DND-41 (cell line): ENCODE measurements around the gene KLF5.

Experiments
- EZH2 ChIP-seq: IDR thresholded peaks from 3 replicates; pipeline ENCODE4 v1.6.1; 2012; ENCODE audit warnings: borderline replicate concordance, low read depth, mild to moderate bottlenecking, moderate library complexity, low read length, inconsistent platforms; ENCODE audit not compliant: severe bottlenecking
- TF ChIP-seq, protein P1 (sequence below): IDR thresholded peaks from 2 replicates; pipeline ENCODE4 v1.5.1; 2012; ENCODE audit warnings: borderline replicate concordance, low read length, moderate library complexity, mild to moderate bottlenecking; ENCODE audit not compliant: poor library complexity, severe bottlenecking; ENCODE audit errors: extremely low read depth

- TF ChIP-seq, protein P1, sequence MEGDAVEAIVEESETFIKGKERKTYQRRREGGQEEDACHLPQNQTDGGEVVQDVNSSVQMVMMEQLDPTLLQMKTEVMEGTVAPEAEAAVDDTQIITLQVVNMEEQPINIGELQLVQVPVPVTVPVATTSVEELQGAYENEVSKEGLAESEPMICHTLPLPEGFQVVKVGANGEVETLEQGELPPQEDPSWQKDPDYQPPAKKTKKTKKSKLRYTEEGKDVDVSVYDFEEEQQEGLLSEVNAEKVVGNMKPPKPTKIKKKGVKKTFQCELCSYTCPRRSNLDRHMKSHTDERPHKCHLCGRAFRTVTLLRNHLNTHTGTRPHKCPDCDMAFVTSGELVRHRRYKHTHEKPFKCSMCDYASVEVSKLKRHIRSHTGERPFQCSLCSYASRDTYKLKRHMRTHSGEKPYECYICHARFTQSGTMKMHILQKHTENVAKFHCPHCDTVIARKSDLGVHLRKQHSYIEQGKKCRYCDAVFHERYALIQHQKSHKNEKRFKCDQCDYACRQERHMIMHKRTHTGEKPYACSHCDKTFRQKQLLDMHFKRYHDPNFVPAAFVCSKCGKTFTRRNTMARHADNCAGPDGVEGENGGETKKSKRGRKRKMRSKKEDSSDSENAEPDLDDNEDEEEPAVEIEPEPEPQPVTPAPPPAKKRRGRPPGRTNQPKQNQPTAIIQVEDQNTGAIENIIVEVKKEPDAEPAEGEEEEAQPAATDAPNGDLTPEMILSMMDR = no peak
- no peak for TF ChIP-seq EZH2
Measured at GRCh38 chr13:73092829-73093228, 34.0 kb downstream of the KLF5 start.
